EL (cell line): ENCODE measurements around the gene METTL25B.
"Not testable (repeated sequence)": the region's sequence is repeated elsewhere in the genome, so short reads cannot be mapped to it uniquely, and the experiment has no call there.

ENCODE experiments used
- DNase-seq: peaks from one replicate; pipeline ENCODE4 v3.0.0-alpha.2; 2016

The METTL25B gene

GRCh38 chr1:156750191-156750672 is 22.0 kb downstream of the METTL25B start:
- DNase-seq: peak; percentile 62

GRCh38 chr1:156750711-156751450 is 22.6 kb downstream of the METTL25B start:
- DNase-seq: peak; percentile 40

DNA sequence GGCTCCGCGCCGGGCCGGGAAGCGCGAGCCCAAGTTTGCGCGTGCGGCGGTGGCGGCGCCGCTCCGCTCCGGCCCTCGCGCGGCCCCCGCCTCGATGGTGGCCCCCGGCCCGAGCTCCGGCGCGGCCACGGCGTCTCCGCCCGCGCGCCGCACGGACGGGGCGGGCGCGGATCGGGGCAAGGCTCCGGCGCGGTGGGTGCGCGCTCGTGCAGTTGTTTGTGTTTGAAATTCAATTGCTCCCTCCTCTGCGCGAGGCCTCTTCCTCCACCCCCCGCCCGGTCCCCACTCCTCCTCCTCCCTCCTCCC is 23.1 kb downstream of the METTL25B start, which contains the start of gene HDGF:
Gene HDGF (minus strand): TSS at position 225 of the 306 bp plus-strand sequence. CDS start 246 bp downstream, outside the sequence.
- DNase-seq: no peak

- peak; percentile 96 for DNase-seq
Observed at GRCh38 chr1:156751757-156752481, 23.6 kb downstream of the METTL25B start.

DNA sequence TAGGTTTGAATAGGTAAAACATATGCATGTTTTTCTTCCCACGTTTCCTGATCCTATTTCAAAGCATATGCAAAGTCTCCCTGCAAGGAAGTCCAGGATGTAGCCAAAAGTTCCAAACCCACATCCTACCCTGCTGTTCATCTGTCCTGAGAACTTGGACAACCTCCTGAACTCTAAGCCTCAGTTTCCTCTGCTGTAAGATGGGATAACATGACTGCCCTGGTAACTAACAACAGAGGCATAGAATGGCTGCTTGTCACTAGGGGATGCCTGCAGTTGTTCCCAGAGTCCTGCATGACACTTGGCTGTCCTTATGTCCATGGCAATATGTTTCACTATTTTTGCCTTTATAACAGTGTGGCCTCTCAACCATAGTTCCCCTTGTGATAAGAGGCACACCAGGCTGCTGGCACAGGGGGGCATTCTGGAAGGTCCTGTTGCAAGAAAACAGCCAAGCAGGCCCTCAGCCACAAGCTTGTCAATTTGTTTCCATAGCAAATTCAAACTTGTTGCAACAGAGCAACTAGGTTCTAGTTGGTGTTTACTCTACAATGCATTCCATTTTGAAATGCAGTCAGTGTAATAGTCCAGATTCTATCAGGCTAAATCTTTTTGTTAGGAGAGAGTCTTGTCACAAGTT is 24.7 kb downstream of the METTL25B start:
- no peak for DNase-seq

- DNase-seq: no peak
Observed at GRCh38 chr1:156754219-156754618, 25.9 kb downstream of the METTL25B start.

DNA sequence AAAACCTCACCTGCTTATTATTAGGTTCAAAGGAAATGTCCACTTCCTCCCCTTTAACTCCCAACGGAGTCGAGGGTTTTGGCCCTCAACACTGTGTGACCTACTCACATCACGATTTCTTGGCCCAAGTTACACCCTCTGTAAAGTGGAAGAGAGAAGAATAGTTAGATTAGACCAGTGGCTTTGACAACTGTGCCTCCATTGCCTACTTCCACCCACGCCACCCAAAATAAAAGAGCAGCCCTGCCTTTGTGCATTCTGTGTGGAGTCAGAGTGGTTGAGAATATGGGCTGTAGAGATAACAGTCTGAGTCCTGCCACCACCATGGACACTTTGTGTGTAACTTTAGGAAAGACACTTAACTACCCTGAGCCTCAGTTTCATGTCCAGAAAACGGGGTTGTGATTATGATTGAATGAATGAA is 27.3 kb downstream of the METTL25B start:
- no peak for DNase-seq

GRCh38 chr1:156756355-156756754 is 28.1 kb downstream of the METTL25B start:
- DNase-seq: no peak

GRCh38 chr1:156757572-156758253 is 29.4 kb downstream of the METTL25B start:
- DNase-seq: not testable (repeated sequence)

- no peak for DNase-seq
Observed at GRCh38 chr1:156760092-156760795, 32.0 kb downstream of the METTL25B start.

GRCh38 chr1:156760796-156761104 is 32.5 kb downstream of the METTL25B start:
- no peak for DNase-seq

- DNase-seq: not testable (repeated sequence)
Observed at GRCh38 chr1:156765136-156765535, 36.9 kb downstream of the METTL25B start.

DNA sequence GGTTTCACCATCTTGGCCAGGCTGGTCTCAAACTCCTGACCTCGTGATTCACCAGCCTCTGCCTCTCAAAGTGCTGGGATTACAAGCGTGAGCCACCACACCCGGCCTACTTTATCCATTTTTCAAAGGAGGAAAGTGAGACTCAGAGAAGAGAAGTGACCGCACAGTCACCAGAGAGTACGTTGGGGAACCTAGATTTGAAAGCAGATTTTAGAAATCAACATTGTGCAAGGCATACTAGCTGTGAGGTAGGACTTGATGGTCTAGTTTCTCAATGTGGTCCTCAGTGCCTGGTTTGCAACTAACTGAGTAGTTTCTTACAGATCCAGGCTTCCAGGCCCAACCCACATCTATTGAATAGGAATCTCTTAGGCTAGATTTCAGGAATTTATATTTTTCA is 37.4 kb downstream of the METTL25B start:
- no peak for DNase-seq

DNA sequence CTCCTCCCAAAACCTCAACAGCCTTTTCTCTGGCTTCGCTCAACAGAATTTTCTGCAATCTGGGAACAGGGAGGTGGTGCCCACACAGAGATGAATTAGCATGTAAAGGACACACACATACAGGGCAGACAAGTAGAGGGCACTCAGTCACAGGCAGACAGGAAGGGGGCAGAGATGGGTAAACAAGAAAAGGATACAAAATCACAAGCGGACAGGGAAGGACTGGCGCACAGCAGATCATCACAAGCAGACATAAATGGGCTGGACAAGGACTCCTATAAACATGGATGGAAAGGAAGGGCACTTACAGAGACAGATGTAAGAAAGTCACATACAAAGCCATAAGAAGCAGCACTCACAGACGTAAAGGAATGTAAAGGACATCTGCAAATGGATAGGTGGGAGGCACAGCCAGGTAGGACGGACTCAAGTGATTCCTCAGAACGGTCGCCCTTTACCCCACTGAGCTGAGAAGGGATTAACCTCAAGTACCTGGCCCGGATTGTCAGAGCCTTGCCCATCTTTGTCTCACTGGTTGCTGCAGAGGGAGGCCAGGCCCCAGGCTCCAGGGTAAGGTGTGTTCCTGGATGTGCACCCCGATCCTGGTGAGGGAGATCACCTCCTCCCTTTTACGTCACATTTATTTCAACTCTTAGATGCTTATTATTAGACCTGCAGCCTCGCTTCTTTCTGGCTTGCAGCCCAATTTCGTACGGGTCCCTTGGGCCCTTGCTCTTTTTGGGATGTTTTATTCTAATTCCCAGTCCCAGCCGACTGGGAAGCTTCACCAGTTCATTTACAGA is 38.2 kb downstream of the METTL25B start:
- DNase-seq: no peak

GRCh38 chr1:156767101-156767878 is 39.0 kb downstream of the METTL25B start, which contains the start of gene PRCC:
PRCC (plus strand) TSS chr1:156767535; CDS start chr1:156767772, 237 bp downstream.
- peak; percentile 100 for DNase-seq

- peak; percentile 35 for DNase-seq
Observed at GRCh38 chr1:156767879-156768604, 39.8 kb downstream of the METTL25B start.

DNA sequence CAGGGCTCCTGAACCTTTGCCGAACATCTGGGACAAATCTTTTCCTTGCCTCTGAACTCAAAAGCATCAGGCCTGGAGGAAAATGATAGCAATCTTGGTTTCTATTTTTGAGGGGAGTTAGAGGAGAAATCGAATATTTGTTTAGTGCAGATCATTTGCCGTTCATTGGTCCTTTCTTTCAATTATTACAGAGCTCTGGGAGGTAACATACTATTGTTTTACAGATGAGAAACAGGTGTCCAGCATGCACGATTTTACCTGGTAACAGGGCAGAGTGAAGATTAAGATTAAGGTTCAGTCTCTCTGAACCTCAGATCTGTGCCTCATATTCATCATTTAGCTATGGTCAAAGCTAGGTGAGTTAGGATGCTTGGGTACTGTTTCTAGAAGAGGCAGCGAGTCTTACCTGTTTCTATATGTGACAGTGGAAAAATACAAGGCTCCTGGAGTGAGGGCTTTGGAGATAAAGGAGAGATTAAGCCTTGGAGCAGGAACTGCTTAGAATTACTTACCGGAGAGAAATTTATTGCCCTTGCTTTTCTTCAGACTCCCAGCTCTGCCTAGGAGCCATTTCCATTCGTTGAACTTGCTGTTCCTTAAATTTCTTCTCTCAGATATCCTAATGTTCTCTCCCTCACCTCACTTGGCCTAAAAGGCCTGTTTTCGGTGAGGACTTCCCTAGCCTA is 40.5 kb downstream of the METTL25B start:
- no peak for DNase-seq

GRCh38 chr1:156772222-156772621 is 44.0 kb downstream of the METTL25B start:
- no peak for DNase-seq

DNA sequence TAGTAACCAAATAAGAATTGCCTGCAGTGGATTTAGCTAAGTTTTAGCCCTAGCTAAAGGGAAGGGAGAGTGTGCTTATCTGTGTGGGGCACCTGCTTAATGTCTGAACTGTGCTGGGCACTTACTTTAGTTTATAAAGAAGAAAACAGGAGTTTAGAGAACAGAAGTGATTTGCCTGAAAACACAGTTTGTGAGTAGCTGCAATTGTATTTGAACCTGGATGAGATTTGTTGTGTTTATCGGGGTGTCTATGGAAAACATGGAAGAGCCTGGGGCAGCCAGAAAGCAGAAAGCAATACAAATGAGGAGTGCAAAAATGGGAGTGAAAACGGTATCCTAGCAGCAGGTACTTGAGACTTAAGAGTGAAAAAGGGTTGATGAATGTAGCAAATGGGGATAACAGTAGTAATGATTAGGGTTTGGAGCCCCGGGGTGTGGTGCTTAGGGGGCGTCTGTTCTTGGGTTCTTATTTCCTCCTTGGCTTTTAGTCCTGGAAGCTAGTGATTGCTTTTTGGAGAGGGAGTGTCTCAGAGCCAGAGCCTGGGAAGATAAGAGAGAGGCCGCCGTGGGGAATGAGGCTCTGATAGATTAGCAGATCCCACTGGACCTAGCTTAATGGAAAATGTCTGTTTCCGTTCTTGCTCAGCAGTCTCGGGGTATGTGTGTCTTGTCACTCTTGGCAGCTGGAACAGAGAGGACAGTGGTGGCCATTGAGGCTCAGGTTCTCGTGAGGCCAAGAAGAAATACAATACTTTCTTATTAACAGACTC is 44.6 kb downstream of the METTL25B start:
- no peak for DNase-seq
